HG02678 (cell line): ENCODE measurements around the gene TBC1D1.

Experiments
- ATAC-seq: cut with Tn5 transposase; IDR thresholded peaks from one replicate; pipeline ENCODE4 v1.9.1; 2021; ENCODE audit warnings: mild to moderate bottlenecking, moderate library complexity; ENCODE audit not compliant: unreplicated experiment

The TBC1D1 gene

GRCh38 chr4:38094419-38094818, 203.5 kb downstream of the TBC1D1 start:
- no peak for ATAC-seq

DNA sequence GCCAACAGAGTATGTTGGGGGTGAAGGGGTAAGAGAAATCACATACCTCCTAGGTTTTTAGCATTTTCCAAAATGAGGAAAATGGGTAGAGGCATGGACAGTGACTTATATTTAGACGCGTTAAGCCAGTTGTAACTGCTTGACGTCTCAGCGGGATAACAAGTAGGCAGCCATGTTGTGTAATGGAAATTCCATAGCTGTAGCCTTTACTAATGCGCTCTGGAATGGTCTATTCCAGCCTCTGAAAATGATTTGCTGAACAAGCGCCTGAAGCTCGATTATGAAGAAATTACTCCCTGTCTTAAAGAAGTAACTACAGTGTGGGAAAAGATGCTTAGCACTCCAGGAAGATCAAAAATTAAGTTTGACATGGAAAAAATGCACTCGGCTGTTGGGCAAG, 204.8 kb downstream of the TBC1D1 start:
- ATAC-seq = no peak

GRCh38 chr4:38097818-38098217, 206.9 kb downstream of the TBC1D1 start:
- no peak for ATAC-seq

DNA sequence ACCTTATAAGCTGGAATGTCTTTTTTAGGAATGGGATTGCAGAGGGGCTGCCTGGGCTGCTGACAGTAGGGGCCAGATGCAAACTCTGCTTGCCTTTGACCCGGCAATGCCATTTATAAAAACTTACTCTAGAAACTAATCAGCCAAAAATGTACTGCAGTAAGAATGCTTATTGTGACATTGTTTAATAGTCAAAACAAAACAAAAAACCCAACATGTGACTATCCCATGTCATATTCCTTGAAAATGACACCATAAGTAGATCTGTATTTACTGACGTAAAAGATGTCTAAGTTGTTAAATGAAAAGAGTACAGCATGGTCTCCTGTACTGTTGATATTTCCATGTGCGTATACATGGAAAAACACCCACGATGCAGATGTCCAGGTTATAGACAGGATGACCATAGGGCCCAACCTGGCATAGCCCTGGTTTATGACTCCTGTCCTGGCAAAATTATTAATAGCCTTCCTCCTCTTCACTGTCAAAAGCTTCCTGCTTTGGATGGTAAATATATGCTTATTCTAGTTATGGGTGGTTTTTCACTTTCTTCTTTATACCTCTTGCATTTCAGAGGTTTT, 208.2 kb downstream of the TBC1D1 start:
- ATAC-seq = no peak

DNA sequence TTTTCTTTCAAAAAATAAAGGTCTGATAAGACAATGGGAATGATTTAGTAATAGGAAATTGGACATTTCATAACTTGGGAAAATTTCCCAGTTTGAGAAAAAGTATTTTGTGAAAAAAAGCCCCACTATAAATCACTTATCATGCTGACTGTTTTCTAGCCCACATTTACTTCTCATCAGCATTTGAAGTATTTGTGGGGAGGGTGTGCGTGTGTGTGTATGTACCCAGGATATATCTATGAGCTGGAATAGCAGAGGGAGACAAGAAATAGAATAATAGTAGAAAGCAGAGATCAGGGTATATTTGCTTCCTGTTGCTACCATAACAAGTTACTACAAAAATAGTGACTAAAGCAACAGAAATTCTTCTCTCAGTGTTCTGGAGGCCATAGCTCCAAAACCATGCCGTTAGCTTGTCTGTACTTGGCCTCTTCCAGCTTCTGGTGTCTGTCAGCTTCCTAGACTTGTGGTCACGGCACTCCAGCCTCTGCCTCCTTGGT, 209.1 kb downstream of the TBC1D1 start:
- ATAC-seq = no peak

DNA sequence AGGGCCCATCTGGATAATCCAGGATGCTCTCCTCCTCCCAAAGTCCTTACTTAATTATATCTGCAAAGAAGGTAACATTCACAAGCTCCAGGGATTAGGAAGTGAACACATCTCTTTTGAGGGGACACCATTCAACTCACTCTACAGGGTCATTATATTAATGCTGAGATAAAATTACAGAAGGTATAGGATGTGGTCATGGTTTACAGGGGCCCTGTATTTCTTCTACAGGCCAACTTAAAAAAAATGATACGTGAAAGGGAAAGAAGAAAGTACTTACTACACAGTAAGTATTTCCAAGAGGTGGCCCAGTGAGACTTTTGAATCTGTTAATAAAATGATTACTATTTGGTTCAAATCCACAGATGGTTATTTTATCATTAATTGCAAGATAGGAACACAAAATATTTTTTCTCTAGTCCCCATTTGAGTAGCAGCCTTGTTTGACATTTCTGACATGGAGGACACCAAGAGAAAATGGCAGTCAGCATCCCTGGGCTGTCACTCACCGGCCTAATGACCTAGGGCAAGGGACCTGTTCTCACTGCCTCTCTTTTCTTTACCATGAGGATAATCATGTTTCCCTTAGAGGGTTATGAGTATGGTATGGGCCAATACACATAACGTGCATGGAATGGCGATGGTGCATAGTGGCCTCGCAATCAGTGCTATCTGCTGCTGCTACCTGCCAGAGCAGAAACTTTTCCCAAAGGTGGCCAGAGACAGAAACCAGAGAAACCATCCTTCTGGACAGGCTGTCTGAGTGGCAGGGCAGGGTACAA, 209.8 kb downstream of the TBC1D1 start:
- ATAC-seq = no peak

- no peak for ATAC-seq
These were observed 210.7 kb downstream of the TBC1D1 start for GRCh38 chr4:38101563-38101962.

- ATAC-seq = no peak
These were observed 212.2 kb downstream of the TBC1D1 start for GRCh38 chr4:38102957-38103588.

- ATAC-seq = peak; percentile 94
These were observed 214.8 kb downstream of the TBC1D1 start for GRCh38 chr4:38105475-38106220.

DNA sequence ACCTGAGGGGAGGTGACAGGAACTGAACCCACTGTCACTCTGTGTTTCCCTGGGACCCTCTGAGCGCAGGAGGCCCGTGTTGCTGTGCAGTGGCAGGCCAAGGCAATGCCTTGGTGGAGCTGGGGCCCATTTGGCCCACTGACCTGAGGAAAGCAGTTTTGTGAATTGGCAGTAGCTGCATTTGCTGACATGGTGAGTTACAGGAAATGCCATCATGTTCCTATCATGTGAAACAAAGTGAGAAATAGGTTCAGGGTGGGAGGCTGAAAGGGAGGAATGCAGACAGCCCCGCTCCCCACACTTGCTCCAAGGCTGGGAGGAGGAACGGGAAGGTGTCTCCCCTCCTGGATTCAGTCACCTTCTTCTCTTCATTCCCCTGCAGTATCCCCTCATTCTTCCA, 215.4 kb downstream of the TBC1D1 start:
- ATAC-seq = no peak

GRCh38 chr4:38106886-38107514, 216.1 kb downstream of the TBC1D1 start:
- ATAC-seq = no peak

DNA sequence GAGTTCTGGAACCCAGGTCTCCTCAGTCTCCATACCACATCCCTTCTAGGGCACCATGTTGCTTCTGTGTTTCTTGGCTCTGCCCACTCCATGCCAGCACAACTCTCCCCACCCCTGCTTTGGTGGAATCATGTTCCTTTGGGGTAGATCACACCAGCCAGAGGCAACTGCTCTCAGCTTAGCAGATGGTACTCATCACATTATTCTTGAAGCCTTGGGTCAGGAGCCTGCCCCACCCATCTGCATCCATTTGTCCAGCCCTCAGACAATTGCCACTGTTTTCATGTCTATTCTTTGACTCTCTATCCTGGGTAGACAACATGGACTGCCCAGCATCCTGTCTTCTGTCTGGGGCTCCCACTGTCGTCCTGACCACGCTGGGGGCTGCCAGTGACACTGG, 216.9 kb downstream of the TBC1D1 start:
- ATAC-seq = no peak

DNA sequence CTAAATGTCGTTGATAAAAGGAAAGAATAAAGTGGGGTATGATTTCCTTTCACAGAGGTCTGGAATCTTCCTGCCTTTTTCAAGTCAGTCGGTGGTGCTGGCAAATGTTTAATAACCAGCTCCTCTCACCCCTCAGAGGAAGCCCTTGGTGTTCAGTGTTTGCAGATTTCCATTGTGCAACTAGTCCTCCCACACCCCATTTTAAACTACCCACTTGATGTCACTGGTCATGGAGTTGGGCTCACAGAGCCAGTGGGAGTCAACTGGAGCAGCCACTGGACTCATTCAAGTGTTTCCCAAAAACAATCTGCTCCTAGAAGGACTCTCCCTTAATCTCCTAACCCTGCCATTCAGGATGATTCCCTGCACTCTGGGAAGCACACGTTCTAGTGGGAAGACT, 218.5 kb downstream of the TBC1D1 start:
- ATAC-seq = no peak

DNA sequence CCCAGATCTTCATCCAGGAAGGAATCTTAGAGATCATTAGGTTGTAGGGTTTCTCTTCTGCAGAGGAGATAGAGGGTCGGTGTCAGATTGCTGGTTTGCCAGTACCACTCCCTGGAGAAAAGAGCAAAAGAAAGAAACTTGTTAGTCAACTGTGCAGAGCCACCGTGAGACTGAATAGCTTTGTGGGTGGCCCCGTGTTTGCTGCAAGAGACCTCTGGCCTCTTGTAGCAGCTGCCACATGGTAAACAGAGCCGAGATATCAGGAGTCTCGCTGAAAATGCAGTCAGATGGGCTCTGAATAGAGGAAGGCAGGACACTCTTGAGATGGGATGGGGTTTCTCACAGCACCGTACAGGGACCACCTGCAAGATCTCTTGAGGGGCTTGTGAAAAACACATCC, 219.0 kb downstream of the TBC1D1 start:
- no peak for ATAC-seq

DNA sequence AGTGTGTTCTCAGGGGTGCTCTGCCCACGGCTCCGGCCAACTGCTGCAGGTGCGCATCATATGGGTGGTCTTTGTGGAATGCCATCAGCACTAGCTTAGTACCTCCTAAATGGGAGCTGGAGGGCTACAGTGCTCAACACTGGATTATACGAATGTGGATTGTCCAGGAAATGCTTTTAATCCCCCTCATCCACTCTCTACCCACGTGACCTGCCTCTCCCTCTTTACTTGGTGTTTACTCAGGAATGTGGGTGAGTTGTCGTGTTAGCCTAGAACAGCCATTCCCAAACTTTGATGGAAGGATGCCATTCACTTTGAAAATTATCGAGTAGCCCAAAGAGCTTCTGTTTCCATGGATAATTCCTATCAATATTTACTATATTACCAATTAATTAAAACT, 220.1 kb downstream of the TBC1D1 start:
- no peak for ATAC-seq

DNA sequence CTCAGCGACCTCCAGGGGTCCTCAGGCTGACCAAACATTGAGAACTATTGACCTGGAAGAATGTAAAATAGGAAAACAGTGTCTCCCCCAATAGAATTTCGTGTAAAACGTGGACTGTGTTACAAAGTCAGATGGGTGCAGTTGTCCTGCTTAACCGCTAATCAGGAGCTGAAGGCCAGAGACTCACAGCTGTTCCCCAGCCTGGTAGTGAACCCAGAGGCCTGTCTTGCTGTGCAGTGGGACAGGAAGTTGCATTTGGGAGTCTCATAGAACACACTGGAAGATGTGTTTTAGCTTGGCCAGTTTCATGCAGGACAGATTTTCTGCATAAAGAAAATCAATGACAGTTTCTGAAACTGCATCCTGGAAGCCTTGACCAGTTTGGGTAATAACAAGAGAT, 220.8 kb downstream of the TBC1D1 start:
- no peak for ATAC-seq

DNA sequence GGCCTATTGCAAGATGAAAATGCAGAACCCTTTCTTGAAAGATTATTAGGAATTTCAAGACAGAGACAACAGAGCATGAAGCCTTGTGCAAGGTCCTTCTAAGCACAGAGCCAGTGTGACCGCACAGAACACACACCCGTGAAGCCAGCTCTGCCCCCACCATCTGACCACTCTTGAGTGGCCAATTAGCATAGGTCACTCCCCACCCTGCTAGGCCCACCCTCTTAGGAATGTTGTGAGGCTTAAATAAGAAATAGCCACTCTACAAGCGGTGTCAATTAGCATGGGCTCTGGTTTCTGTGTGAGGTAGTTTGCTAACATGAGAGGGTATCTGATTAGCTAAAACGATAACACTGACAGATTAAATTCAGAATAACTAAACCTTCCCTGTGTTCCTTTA, 222.2 kb downstream of the TBC1D1 start:
- no peak for ATAC-seq

DNA sequence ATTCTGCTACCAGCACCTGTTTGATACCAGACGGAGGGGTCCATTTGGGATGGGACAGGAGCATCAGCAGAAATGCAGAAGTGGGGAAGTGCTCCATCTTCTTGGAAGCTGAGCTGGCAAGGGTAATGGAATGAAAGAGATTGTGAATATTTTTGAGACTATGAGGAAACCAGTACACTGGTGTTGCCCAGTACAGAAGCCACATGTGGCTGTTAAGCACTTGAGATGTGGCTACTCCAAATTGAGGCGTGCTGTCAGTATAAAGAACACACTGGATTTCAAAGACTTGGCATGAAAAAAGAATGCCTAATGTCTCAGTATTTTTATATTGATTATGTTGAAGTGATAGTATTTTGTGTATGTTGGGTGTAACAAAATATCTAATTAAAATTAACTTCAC, 222.7 kb downstream of the TBC1D1 start:
- no peak for ATAC-seq

- ATAC-seq = no peak
These were observed 223.7 kb downstream of the TBC1D1 start for GRCh38 chr4:38114386-38115150.

DNA sequence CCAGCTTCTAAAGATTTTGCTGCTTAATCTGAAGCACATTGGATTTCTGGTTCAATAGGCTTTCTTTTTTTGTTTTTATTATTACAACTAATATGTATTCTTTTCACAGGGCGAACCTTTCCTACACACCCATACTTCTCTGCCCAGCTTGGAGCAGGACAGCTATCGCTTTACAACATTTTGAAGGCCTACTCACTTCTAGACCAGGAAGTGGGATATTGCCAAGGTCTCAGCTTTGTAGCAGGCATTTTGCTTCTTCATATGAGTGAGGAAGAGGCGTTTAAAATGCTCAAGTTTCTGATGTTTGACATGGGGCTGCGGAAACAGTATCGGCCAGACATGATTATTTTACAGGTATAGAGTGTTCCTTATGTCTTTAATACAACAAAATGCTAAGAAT, 224.7 kb downstream of the TBC1D1 start:
- no peak for ATAC-seq
